ENCODE data around the gene EXOC3. TPM values are rescaled to one million over a fixed set of nuclear protein-coding genes. Genes with fewer than 3 reads are reported as not detected.

Gene EXOC3
- total RNA-seq, 1 experiment from 2014 or later, result 52.4 TPM

- TF ChIP-seq ZBTB33 (IDR thresholded peaks at IDR 0.05; ENCODE audit: extremely low read depth, insufficient replicate concordance, low read length), result no peak
- TF ChIP-seq EZH2phosphoT487 (IDR thresholded peaks at IDR 0.05; ENCODE audit: borderline replicate concordance), result no peak
- TF ChIP-seq POLR2AphosphoS5 (IDR thresholded peaks at IDR 0.05; ENCODE audit: low read depth, low read length), result no peak
- TF ChIP-seq ZFX (IDR thresholded peaks at IDR 0.05), result no peak
- no peak for TF ChIP-seq TCF7L2 (IDR thresholded peaks at IDR 0.05; ENCODE audit: borderline replicate concordance, extremely low read depth, insufficient read depth, insufficient read length)
- TF ChIP-seq SP1 (IDR thresholded peaks at IDR 0.05; ENCODE audit: low read depth), result no peak
- TF ChIP-seq ELF1 (IDR thresholded peaks at IDR 0.05; ENCODE audit: borderline replicate concordance, low read depth), result no peak
Measured at GRCh38 chr5:490116-491106, 47.4 kb downstream of the EXOC3 start (continued).

- RAD21 ChIA-PET (ENCODE audit: low non-redundant PET in 1 of 2, low total read pairs in 2 of 2, uncharacterized antibody in 2 of 2, unreplicated experiment in 2 of 2), result no interaction called here
- CTCF ChIA-PET, result no interaction called here
- POLR2A ChIA-PET, result no interaction called here
Measured at GRCh38 chr5:491119-491855, 48.3 kb downstream of the EXOC3 start.

More at GRCh38 chr5:491119-491855, 48.3 kb downstream of the EXOC3 start:
- Histone ChIP-seq H3K27me3 (ENCODE audit: insufficient read depth, low read length) (no peaks in the 10 kb centered on the region), H3K9ac (ENCODE audit: low read length) (no peak overlapping the region), H4K20me1 (ENCODE audit: insufficient read depth) (no peaks in the 10 kb centered on the region), H3K4me2 (ENCODE audit: low read length) (no peak overlapping the region), H2AFZ (ENCODE audit: low read depth, low read length, poor library complexity, severe bottlenecking) (no peak overlapping the region), H3K36me3 (ENCODE audit: control insufficient read depth in 1 of 2, insufficient read depth in 2 of 2, low read length in 2 of 2) (no peaks in the 10 kb centered on the region), H3K9me3 (ENCODE audit: control insufficient read depth in 1 of 2, insufficient read depth in 1 of 2, low read depth in 1 of 2, low read length in 2 of 2) (no peaks in the 10 kb centered on the region), H3K79me2 (ENCODE audit: insufficient read depth, low read length) (no peaks in the 10 kb centered on the region), H3K4me3 (replicated peaks in 1 of 2; ENCODE audit: low read depth in 1 of 2, low read length in 2 of 2) (no peak overlapping the region), H3K4me1 (ENCODE audit: control insufficient read depth in 1 of 2, insufficient read depth in 2 of 2, low read length in 2 of 2) (peaks cover 0 to 3% of the 10 kb centered on the region in 2 experiments; a peak in 3 of 4 replicates), H3K9me2 (ENCODE audit: insufficient read depth) (no peaks in the 10 kb centered on the region), H3K27ac (ENCODE audit: low read depth, low read length) (no peak overlapping the region)
- ATAC-seq (no peak), DNase-seq (ENCODE audit: low read depth, low spot score) (no peak)
- TF ChIP-seq EGR1 (IDR thresholded peaks at IDR 0.05; ENCODE audit: low read depth), result no peak
- no peak for TF ChIP-seq FOSL1 (IDR thresholded peaks at IDR 0.05; ENCODE audit: low read depth)
- TF ChIP-seq ZBTB33 (IDR thresholded peaks at IDR 0.05; ENCODE audit: extremely low read depth, insufficient replicate concordance, low read length), result no peak
- TF ChIP-seq SIN3A (IDR thresholded peaks at IDR 0.05; ENCODE audit: low read depth), result no peak
- no peak for TF ChIP-seq YY1 (IDR thresholded peaks at IDR 0.05; ENCODE audit: extremely low read depth, insufficient replicate concordance, low read depth, low read length)
- no peak for TF ChIP-seq EZH2 (IDR thresholded peaks at IDR 0.05)
- TF ChIP-seq CTCF (IDR thresholded peaks at IDR 0.05 in 2 of 3, conservative IDR thresholded peaks at IDR 0.05 in 1 of 3; ENCODE audit: borderline replicate concordance in 1 of 3, insufficient read depth in 1 of 3, low read depth in 2 of 3, low read length in 2 of 3), result no peak
- no peak for TF ChIP-seq POLR2AphosphoS5 (IDR thresholded peaks at IDR 0.05; ENCODE audit: low read depth, low read length)
- no peak for TF ChIP-seq RAD21 (IDR thresholded peaks at IDR 0.05; ENCODE audit: low read depth)
- TF ChIP-seq ZNF274 (IDR thresholded peaks at IDR 0.05; ENCODE audit: low read depth, low read length), result no peak
- TF ChIP-seq TCF7L2 (IDR thresholded peaks at IDR 0.05; ENCODE audit: borderline replicate concordance, extremely low read depth, insufficient read depth, insufficient read length), result no peak
- TF ChIP-seq SP1 (IDR thresholded peaks at IDR 0.05; ENCODE audit: low read depth), result no peak
- intact Hi-C loops (cut with micrococcal nuclease), result no loop called here
- no TSS peak for BruUV-seq (replicated peaks)
